Placental pericyte (primary cell): Measurements from ENCODE around the gene SERINC2. TPM values are rescaled to one million over a fixed set of nuclear protein-coding genes. Genes with fewer than 3 reads are reported as not detected.

Experiments used
- total RNA-seq: library from RNA; depleted of rRNA; stranded (reverse); fragments of >200 nt; gene quantifications from 2 replicates; pipeline ENCODE4 v1.2.3, GENCODE V29; 2012

Gene SERINC2
- 17.7 and 46.4 TPM in 2 replicates for total RNA-seq

GRCh38 chr1:31412732-31413404 lies at the start of gene SERINC2:
SERINC2 (plus strand) TSS chr1:31413213; CDS start chr1:31413266, 53 bp downstream.

GRCh38 chr1:31373056-31373896 lies 39.7 kb upstream of the SERINC2 start, which contains the start of gene FABP3:
FABP3 (minus strand) TSS chr1:31373076; CDS start chr1:31373014, 62 bp downstream.

Other genes with a start within 250 kb of the SERINC2 start
- 1.4 TPM in 1 of 2 replicates, not detected in the other for gene NKAIN1, start 173.3 kb upstream of the SERINC2 start, total RNA-seq
- gene SNRNP40, start 116.4 kb upstream of the SERINC2 start, total RNA-seq = 67.8 and 141 TPM in 2 replicates
- gene ZCCHC17, start 116.2 kb upstream of the SERINC2 start, total RNA-seq = 33.7 and 36.2 TPM in 2 replicates
- 15.2 and 263 TPM in 2 replicates for gene FABP3, start 40.1 kb upstream of the SERINC2 start, total RNA-seq
- gene TINAGL1, start 163.3 kb downstream of the SERINC2 start, total RNA-seq = 13.5 and 65.9 TPM in 2 replicates
- not detected in 2 replicates for gene HCRTR1, start 204.5 kb downstream of the SERINC2 start, total RNA-seq
- gene PEF1, start 231.7 kb downstream of the SERINC2 start, total RNA-seq = 92.9 and 103 TPM in 2 replicates